Lower leg skin (tissue), 4 donors: Measurements from ENCODE around the gene MAP2K1. TPM values are rescaled to one million over a fixed set of nuclear protein-coding genes. Genes with fewer than 3 reads are reported as not detected.
"Not testable (repeated sequence)": the region's sequence is repeated elsewhere in the genome, so short reads cannot be mapped to it uniquely, and the experiment has no call there.

Experiments
- DNase-seq, 2 donors: peaks; one replicate each; pipeline ENCODE4 v3.0.0-alpha.2; 2019; ENCODE audit warnings: low spot score in 2 of 2
- H3K4me3 ChIP-seq: fragments of 200-600 bp; sonication (generic); 2 replicates; pipeline ENCODE4 v1.5.1; 2017; ENCODE audit warnings: mild to moderate bottlenecking, low read depth; ENCODE audit not compliant: poor library complexity, severe bottlenecking
- CTCF ChIP-seq, 3 donors: fragments of 450-650 bp; IDR thresholded peaks; one replicate each; pipeline ENCODE4 v1.5.1; 2016; ENCODE audit warnings: antibody characterized with exemption in 3 of 3, mild to moderate bottlenecking in 3 of 3, moderate library complexity in 2 of 3
- POLR2A ChIP-seq, 2 donors: fragments of 450-650 bp; IDR thresholded peaks; one replicate each; pipeline ENCODE4 v1.6.1; 2016 to 2017; ENCODE audit warnings: antibody characterized with exemption in 2 of 2, mild to moderate bottlenecking in 1 of 2, moderate library complexity in 1 of 2
- WGBS, 2 donors: methylation state at CpG; one replicate each; pipeline ENCODE4 v1.1.5; 2018; 5-methylcytosine and 5-hydroxymethylcytosine counted together
- intact Hi-C: fragments of 100-400 bp; cut with DNase I; formaldehyde crosslinking; loops from one replicate; pipeline ENCODE4 v1.15.0; 2023; ENCODE audit warnings: low total_unique reads
- total RNA-seq, 4 donors: library from RNA; depleted of rRNA; stranded (reverse); fragments of >200 nt; gene quantifications; one replicate each; pipeline ENCODE4 v1.1.0, GENCODE V29; 2016

MAP2K1 gene
- total RNA-seq, 4 donors from 2014 or later: 19.1 to 38.1 (median 26.7) TPM

DNA sequence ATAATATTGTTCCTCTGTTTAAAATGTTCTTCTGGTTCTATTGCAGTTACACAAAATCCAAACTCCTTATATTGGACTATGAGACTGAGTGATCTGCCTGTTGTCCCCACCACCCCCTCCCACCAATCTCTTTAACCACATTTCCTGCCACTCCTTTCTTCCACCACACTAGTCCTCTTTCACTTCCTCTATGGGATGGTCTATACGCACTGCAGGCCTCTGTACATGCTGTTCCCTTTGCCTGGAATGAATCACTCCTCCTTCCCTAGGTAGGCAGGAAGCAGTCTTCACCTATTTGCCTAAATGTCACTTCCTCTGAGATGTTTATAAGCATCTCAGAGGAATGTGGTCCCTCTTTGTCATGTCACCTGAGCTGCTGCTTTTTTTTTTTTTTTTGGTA is 4.0 kb downstream of the MAP2K1 start:
- TF ChIP-seq POLR2A (IDR thresholded peaks at IDR 0.05) (no peak), CTCF (IDR thresholded peaks at IDR 0.05) (no peak)
- H3K4me3 ChIP-seq: no peak overlapping the region
- DNase-seq: peak in 1 of 2 donors; percentile 22
- WGBS, 2 donors: 58 to 88% methylated on average over 1 of the region's 1 CpG
- intact Hi-C loops: no loop called here

DNA sequence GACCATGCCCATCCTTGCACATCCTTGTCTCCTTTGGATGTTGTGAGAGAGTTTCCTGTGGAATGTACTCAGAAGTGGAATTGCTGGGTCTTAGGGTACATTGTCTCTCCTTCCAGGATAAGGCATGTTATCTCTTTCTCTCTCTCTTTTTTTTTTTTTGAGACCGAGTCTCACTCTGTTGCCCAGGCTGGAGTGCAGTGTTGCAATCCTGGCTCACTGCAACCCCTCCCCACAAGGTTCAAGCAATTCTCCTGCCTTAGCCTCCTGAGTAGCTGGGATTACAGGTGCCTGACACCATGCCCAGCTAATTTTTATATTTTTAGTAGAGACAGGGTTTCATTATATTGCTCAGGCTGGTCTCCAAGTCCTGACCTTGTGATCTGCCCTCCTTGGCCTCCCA is 6.3 kb downstream of the MAP2K1 start:
- H3K4me3 ChIP-seq, DNase-seq, intact Hi-C loops: not testable (repeated sequence)
- WGBS, 2 donors: 87 to 100% methylated on average over 1 of the region's 1 CpG

DNA sequence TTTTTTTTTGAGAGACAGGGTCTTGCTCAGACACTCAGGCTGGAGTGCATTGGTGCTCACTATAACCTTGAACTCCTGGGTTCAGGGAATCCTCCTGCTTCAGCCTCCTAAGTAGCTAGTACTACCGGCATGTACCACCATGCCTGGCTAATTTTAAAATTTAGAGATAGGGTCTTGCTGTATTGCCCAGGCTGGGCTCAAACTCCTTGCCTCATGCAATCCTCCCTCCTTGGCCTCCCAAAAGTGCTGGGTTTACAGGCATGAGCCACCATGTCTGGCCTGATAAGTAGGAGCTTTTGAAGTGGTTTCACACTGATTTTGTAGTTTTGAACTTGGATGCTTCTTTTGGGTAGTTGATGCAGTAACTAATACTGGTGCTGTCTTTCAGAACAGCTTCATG is 7.8 kb downstream of the MAP2K1 start:
- WGBS, 2 donors: 94 to 100% methylated on average over 1 of the region's 1 CpG
- no peak for TF ChIP-seq CTCF (IDR thresholded peaks at IDR 0.05)
- TF ChIP-seq POLR2A (IDR thresholded peaks at IDR 0.05): no peak
- DNase-seq: no peak
- no peak overlapping the region for H3K4me3 ChIP-seq
- intact Hi-C loops: no loop called here

- no peak overlapping the region for H3K4me3 ChIP-seq
- 94 to 100% methylated on average over 1 of the region's 1 CpG for WGBS, 2 donors
- DNase-seq: no peak
- intact Hi-C loops: no loop called here
- TF ChIP-seq CTCF (IDR thresholded peaks at IDR 0.05): no peak
- no peak for TF ChIP-seq POLR2A (IDR thresholded peaks at IDR 0.05)
Observed at GRCh38 chr15:66394915-66395314, 8.2 kb downstream of the MAP2K1 start.

DNA sequence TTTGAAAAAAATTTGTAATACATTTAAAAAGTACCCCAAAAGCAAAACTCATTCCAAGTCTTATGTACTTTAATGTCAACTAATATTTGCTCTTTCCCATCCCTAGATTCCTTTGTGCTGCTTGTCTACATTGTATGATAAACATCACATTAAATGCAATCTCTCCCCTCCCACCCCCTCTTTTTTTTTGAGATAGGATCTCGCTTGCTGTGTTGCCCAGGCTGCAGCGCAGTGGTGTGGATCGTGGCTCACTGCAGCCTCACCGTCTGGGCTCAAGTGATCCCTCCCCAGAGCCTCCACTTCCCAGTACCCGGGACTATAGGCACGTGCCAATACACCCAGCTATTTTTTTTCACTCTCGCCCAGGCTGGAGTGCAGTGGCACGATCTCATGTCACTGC is 12.6 kb downstream of the MAP2K1 start:
- DNase-seq: no peak

DNA sequence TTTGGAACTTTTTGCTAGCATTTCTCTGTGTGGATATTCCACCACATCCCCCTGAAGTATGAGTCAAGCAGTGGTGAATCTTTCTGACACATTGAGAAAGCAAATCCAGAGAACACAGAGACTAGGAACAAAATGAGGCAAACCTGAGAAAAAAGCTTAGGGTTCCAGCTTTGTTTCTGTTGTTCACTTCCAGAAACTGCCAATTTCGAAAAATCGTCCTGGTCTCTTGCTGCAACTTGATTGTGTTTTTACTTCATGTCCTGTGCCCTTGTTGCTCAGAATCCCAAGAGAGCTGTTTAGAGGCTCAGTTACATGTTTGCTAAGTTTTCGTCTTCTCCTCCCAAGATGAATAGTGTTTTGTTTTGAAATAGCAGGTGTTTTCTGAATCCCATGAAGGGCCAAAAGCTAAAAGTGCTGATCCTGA is 13.7 kb downstream of the MAP2K1 start:
- H3K4me3 ChIP-seq: no peak overlapping the region
- 73 to 84% methylated on average over 3 of the region's 3 CpGs for WGBS, 2 donors
- intact Hi-C loops: no loop called here
- TF ChIP-seq POLR2A (IDR thresholded peaks at IDR 0.05) (no peak), CTCF (IDR thresholded peaks at IDR 0.05) (no peak)
- no peak for DNase-seq

More for the DNA sequence above, 12.6 kb downstream of the MAP2K1 start:
- intact Hi-C loops: no loop called here
- WGBS, 2 donors: 92 to 95% methylated on average over 8 of the region's 8 CpGs
- H3K4me3 ChIP-seq: no peak overlapping the region
- no peak for TF ChIP-seq CTCF (IDR thresholded peaks at IDR 0.05)
- TF ChIP-seq POLR2A (IDR thresholded peaks at IDR 0.05): no peak
